Spinal cord (tissue), 10 donors: ENCODE data around the gene PLVAP. TPM values are rescaled to one million over a fixed set of nuclear protein-coding genes. Genes with fewer than 3 reads are reported as not detected.

ENCODE experiments used
- DNase-seq, 6 donors: peaks; one replicate each; pipeline versions ENCODE4 v3.0.0 to v3.0.0-alpha.2; 2013 to 2015; ENCODE audit warnings: low spot score in 6 of 6, low read depth in 4 of 6
- H3K27ac ChIP-seq: one replicate; pipeline ENCODE4 v1.5.1; 2013; ENCODE audit warnings: low read depth, low read length, control low read depth
- H3K27me3 ChIP-seq: one replicate; pipeline ENCODE4 v1.6.1; 2013; ENCODE audit warnings: low read length; ENCODE audit not compliant: control insufficient read depth, insufficient read depth
- H3K36me3 ChIP-seq: one replicate; pipeline ENCODE4 v1.6.1; 2013; ENCODE audit warnings: low read length; ENCODE audit not compliant: control insufficient read depth, insufficient read depth
- H3K4me1 ChIP-seq: one replicate; pipeline ENCODE4 v1.6.1; 2013; ENCODE audit warnings: low read length; ENCODE audit not compliant: control insufficient read depth, insufficient read depth
- H3K4me3 ChIP-seq: one replicate; pipeline ENCODE4 v1.5.1; 2013; ENCODE audit warnings: low read depth, low read length, control low read depth
- H3K9me3 ChIP-seq: one replicate; pipeline ENCODE4 v1.6.1; 2013; ENCODE audit warnings: low read length; ENCODE audit not compliant: control insufficient read depth, insufficient read depth
- WGBS: methylation state at CpG from one replicate; pipeline ENCODE4 v1.1.5; 2013; ENCODE audit warnings: missing lambda C conversion rate; ENCODE audit not compliant: insufficient coverage; 5-methylcytosine and 5-hydroxymethylcytosine counted together
- polyA plus RNA-seq, 2 donors: library from polyadenylated mRNA; unstranded; fragments of 120-200 nt; gene quantifications; one replicate each; pipeline ENCODE4 v1.2.1, GENCODE V29; 2013; ENCODE audit not compliant: insufficient read length in 2 of 2
- total RNA-seq, 2 donors: library from RNA; depleted of rRNA in 1 of 2; stranded (reverse); fragments of 120-200 nt in 1 of 2; fragments of >200 nt in 1 of 2; gene quantifications; one replicate each; pipeline versions ENCODE4 v1.2.3 to v1.2.4, GENCODE V29; 2013 to 2014
- donor health status: healthy.

Gene PLVAP
- total and polyA plus RNA-seq, 4 donors = 5.1 to 22.3 (median 9.7) TPM

GRCh38 chr19:17336872-17337674, 40.1 kb downstream of the PLVAP start, which contains the start of gene GTPBP3:
Gene GTPBP3 (plus strand): TSS chr19:17337553. CDS start chr19:17337612, 59 bp downstream.
- Histone ChIP-seq H3K4me3 (peak within 1 kb of the TSS; percentile 97), H3K9me3 (no peaks in the 10 kb centered on the region), H3K27ac (peak within 1 kb of the TSS; percentile 99), H3K27me3 (no peaks in the 10 kb centered on the region), H3K36me3 (peaks cover 46% of the 10 kb centered on the region), H3K4me1 (peaks cover 57% of the 10 kb centered on the region)
- DNase-seq = peak; percentile 93 to 100 (median 95)
- WGBS = under 1% methylated on average over 41 of the region's 41 CpGs

DNA sequence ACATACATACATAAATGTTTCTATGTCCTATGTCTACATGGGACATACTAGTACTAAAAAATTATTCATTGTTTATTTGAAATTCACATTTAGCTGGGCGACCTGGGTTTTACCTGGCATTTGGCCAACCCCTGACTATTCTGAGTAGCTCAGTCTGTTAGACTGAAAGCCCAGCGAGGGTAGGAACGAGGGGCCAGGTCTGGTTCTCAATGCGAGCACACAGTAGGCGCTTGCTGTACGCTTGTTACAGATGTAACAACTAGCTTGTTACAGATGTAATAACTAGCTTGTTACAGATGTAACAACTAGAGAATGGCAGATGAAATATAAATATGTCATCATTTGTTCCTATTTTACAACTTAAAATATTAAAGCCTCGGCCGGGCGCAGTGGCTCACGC, 41.6 kb downstream of the PLVAP start:
- Histone ChIP-seq H3K27ac (no peak overlapping the region), H3K4me1 (peaks cover 57% of the 10 kb centered on the region), H3K27me3 (no peaks in the 10 kb centered on the region), H3K4me3 (no peak overlapping the region), H3K9me3 (no peaks in the 10 kb centered on the region), H3K36me3 (peaks cover 45% of the 10 kb centered on the region)
- 93% methylated on average over 4 of the region's 10 CpGs for WGBS
- no peak for DNase-seq

DNA sequence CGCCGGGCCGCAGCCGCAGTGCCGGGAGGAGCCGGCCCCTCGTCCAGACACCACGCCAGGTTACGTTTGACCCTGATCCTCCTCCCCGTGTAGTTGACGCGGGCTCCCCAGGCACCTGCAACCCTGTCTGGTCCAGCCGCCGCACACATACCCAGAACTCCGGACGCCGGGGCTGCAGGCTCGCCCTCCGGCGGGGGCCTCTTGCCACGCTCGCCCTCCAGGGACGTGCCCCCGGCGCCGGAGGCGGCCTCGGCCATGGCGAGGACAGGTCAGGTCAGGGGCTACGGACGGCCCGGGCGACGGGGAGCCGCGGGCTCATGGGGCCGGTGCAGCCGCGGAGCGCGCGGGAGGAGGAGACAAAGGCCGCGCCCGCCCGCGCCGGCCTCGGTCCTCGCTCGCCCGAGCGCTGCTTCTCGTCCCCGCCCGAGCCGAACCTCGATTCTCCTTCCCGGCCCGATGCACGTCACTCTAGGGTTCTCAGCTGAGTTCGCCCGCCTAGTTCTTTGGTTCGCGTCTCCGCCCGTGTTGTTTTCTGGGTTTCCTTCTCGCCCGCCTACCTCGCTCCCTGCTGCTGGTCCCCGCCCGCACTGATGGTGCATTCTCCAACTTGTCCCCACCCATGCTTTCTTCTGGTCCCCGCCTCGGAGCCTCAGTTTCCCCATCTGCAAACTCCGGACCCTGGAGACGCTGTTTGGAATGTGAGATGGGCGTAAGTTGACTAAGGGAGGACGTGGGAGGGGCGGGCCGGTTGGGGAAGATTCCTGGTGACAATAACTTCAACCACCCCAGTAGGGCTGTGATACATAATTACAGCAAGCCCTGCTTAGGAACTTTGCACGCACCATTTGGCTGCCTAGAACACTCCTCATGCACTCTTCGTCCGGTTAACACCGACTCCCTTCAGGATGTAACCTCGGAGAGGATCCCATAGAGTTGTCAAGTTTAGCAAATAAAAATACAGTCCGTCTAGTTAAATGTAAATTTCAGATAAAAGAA, 42.4 kb downstream of the PLVAP start, which contains the start of gene ANO8:
Gene ANO8 (minus strand): TSS at position 442 of the 996 bp plus-strand sequence. CDS start 185 bp downstream, at position 257.
- DNase-seq = peak; percentile 94 to 100 (median 97)
- H3K9me3 ChIP-seq = no peaks in the 10 kb centered on the region
- H3K27me3 ChIP-seq = no peaks in the 10 kb centered on the region
- peaks cover 61% of the 10 kb centered on the region for H3K4me1 ChIP-seq
- WGBS = under 1% methylated on average over 72 of the region's 86 CpGs
- peak within 1 kb of the TSS; percentile 60 for H3K4me3 ChIP-seq
- H3K27ac ChIP-seq = peak within 1 kb of the TSS; percentile 71
- peaks cover 54% of the 10 kb centered on the region for H3K36me3 ChIP-seq

- Histone ChIP-seq H3K27me3 (no peaks in the 10 kb centered on the region), H3K4me3 (peak overlapping the region; percentile 60), H3K27ac (no peak overlapping the region), H3K9me3 (no peaks in the 10 kb centered on the region), H3K36me3 (peaks cover 54% of the 10 kb centered on the region), H3K4me1 (peaks cover 66% of the 10 kb centered on the region)
- peak in 2 of 6 donors; percentile 60 to 61 for DNase-seq
- WGBS = 36% methylated on average over 52 of the region's 52 CpGs
These were observed 43.3 kb downstream of the PLVAP start for GRCh38 chr19:17333611-17334413.

- WGBS = 93% methylated on average over 45 of the region's 45 CpGs
- no peak overlapping the region for H3K27ac ChIP-seq
- H3K36me3 ChIP-seq = peaks cover 53% of the 10 kb centered on the region
- no peaks in the 10 kb centered on the region for H3K27me3 ChIP-seq
- H3K4me3 ChIP-seq = no peak overlapping the region
- no peaks in the 10 kb centered on the region for H3K9me3 ChIP-seq
- DNase-seq = peak in 1 of 6 donors; percentile 55
- peaks cover 63% of the 10 kb centered on the region for H3K4me1 ChIP-seq
These were observed 44.2 kb downstream of the PLVAP start for GRCh38 chr19:17332677-17333581.

GRCh38 chr19:17332360-17332676, 44.8 kb downstream of the PLVAP start:
- no peak for DNase-seq
- Histone ChIP-seq H3K27ac (no peak overlapping the region), H3K9me3 (no peaks in the 10 kb centered on the region), H3K36me3 (peaks cover 57% of the 10 kb centered on the region), H3K4me3 (no peak overlapping the region), H3K4me1 (peaks cover 63% of the 10 kb centered on the region), H3K27me3 (no peaks in the 10 kb centered on the region)
- WGBS = 89% methylated on average over 8 of the region's 8 CpGs

GRCh38 chr19:17331045-17331558, 46.0 kb downstream of the PLVAP start:
- 82% methylated on average over 12 of the region's 13 CpGs for WGBS
- peaks cover 69% of the 10 kb centered on the region for H3K36me3 ChIP-seq
- H3K4me3 ChIP-seq = no peak overlapping the region
- DNase-seq = no peak
- H3K27ac ChIP-seq = no peak overlapping the region
- no peaks in the 10 kb centered on the region for H3K9me3 ChIP-seq
- H3K4me1 ChIP-seq = peaks cover 68% of the 10 kb centered on the region
- no peaks in the 10 kb centered on the region for H3K27me3 ChIP-seq

GRCh38 chr19:17330262-17331044, 46.7 kb downstream of the PLVAP start:
- peaks cover 66% of the 10 kb centered on the region for H3K4me1 ChIP-seq
- H3K36me3 ChIP-seq = peaks cover 71% of the 10 kb centered on the region
- no peak overlapping the region for H3K4me3 ChIP-seq
- no peak for DNase-seq
- H3K9me3 ChIP-seq = no peaks in the 10 kb centered on the region
- 93% methylated on average over 19 of the region's 24 CpGs for WGBS
- no peak overlapping the region for H3K27ac ChIP-seq
- no peaks in the 10 kb centered on the region for H3K27me3 ChIP-seq
